Chondrocyte (in vitro differentiated cells): Measurements from ENCODE around the gene PADI2. TPM values are rescaled to one million over a fixed set of nuclear protein-coding genes. Genes with fewer than 3 reads are reported as not detected.

ENCODE experiments used
- DNase-seq: peaks from one replicate; pipeline ENCODE4 v3.0.0; 2021; ENCODE audit warnings: mixed read lengths, low spot score
- H3K27ac Mint-ChIP-seq: one replicate; pipeline ENCODE4 v1.8.0; 2021; ENCODE audit warnings: mild to moderate bottlenecking, moderate library complexity, mixed read lengths; ENCODE audit not compliant: unreplicated experiment
- H3K27me3 Mint-ChIP-seq: 2 replicates; pipeline ENCODE4 v1.8.0; 2021; ENCODE audit warnings: low read depth, mixed read lengths
- H3K36me3 Mint-ChIP-seq: 2 replicates; pipeline ENCODE4 v1.8.0; 2021; ENCODE audit warnings: low read depth, mixed read lengths
- H3K4me1 Mint-ChIP-seq: 2 replicates; pipeline ENCODE4 v1.8.0; 2021; ENCODE audit warnings: low read depth, mild to moderate bottlenecking, mixed read lengths
- H3K4me3 Mint-ChIP-seq: one replicate; pipeline ENCODE4 v1.8.0; 2021; ENCODE audit warnings: mild to moderate bottlenecking, moderate library complexity, mixed read lengths; ENCODE audit not compliant: unreplicated experiment
- H3K9me3 Mint-ChIP-seq: 2 replicates; pipeline ENCODE4 v1.8.0; 2021; ENCODE audit warnings: low read depth, mixed read lengths
- total RNA-seq: library from RNA; stranded (reverse); gene quantifications from 3 replicates; pipeline ENCODE4 v1.2.1, GENCODE V29; 2021
- TF ChIP-seq, protein P1 (sequence below): fragments of 200-600 bp; sonication (generic); IDR thresholded peaks from 2 replicates; pipeline ENCODE4 v1.5.0; 2021; ENCODE audit warnings: antibody characterized with exemption, mild to moderate bottlenecking, moderate library complexity

The PADI2 gene
- total RNA-seq, 1 donor from 2014 or later, result 74.9 TPM

DNA sequence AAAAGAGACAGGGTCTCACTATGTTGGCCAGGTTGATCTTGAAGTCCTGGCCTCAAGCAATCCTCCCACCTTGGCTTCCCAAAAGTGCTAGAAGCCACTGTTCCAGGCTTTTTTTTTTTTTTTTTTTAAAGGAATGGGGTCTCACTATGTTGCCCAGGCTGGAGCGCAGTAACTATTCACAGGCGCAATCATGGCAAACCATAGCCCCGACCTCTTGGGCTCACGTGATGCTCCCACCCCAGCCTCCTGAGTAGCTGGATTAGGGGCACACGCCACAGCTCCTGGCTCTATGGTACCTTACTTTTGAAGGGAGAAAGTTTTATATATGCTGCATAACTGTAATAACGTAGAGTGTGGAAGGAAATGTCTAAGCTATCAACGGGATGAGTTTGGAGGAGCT, 101.8 kb downstream of the PADI2 start:
- Mint-ChIP-seq H3K27me3 (no peaks in the 10 kb centered on the region), H3K4me3 (no peak overlapping the region), H3K4me1 (peaks cover 36% of the 10 kb centered on the region), H3K36me3 (peaks cover 20% of the 10 kb centered on the region), H3K27ac (no peak overlapping the region), H3K9me3 (no peaks in the 10 kb centered on the region)
- TF ChIP-seq, protein P1, sequence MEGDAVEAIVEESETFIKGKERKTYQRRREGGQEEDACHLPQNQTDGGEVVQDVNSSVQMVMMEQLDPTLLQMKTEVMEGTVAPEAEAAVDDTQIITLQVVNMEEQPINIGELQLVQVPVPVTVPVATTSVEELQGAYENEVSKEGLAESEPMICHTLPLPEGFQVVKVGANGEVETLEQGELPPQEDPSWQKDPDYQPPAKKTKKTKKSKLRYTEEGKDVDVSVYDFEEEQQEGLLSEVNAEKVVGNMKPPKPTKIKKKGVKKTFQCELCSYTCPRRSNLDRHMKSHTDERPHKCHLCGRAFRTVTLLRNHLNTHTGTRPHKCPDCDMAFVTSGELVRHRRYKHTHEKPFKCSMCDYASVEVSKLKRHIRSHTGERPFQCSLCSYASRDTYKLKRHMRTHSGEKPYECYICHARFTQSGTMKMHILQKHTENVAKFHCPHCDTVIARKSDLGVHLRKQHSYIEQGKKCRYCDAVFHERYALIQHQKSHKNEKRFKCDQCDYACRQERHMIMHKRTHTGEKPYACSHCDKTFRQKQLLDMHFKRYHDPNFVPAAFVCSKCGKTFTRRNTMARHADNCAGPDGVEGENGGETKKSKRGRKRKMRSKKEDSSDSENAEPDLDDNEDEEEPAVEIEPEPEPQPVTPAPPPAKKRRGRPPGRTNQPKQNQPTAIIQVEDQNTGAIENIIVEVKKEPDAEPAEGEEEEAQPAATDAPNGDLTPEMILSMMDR, result no peak
- no peak for DNase-seq

Other genes with a start within 250 kb of the PADI2 start
- 1,438 to 1,620 TPM (median 1,579 TPM) in 3 replicates for gene RNU1-2, start 223.5 kb downstream of the PADI2 start, total RNA-seq
- gene CROCC, start 197.5 kb downstream of the PADI2 start, total RNA-seq, result 24.7 to 32.2 TPM (median 26.2 TPM) in 3 replicates
- 260 to 285 TPM (median 269 TPM) in 3 replicates for gene MFAP2, start 138.8 kb downstream of the PADI2 start, total RNA-seq
- gene ATP13A2, start 107.5 kb downstream of the PADI2 start, total RNA-seq, result 52.1 to 60.8 TPM (median 54.4 TPM) in 3 replicates
- gene SDHB, start 65.4 kb downstream of the PADI2 start, total RNA-seq, result 54.7 to 70.1 TPM (median 57.7 TPM) in 3 replicates
- gene PADI1, start 85.7 kb upstream of the PADI2 start, total RNA-seq, result 0.41 to 0.97 TPM (median 0.70 TPM) in 3 replicates
- gene PADI3, start 129.6 kb upstream of the PADI2 start, total RNA-seq, result not detected in 3 replicates
- 0.60 TPM in 1 of 3 replicates, not detected in the others for gene PADI4, start 188.7 kb upstream of the PADI2 start, total RNA-seq